Measurements from ENCODE around the gene ERAS.

DNA sequence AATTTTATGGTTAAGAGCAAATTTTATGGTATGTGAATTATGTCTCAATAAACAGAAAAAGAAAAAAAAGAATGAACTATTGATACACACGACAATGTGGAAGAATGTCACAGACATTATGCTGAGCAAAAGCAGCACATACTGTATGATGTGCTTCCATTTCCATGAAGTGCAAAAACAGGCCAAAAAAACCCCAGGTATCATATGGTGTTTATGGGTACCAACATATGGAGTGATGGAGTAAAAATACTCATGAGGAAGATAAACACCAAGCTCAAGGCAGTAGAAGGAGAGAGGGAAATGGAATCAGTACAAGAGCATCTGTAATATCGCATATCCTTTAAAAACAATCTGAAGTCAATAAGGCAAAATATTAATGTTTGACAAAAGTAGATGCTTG lies 44.1 kb upstream of the ERAS start:
- TF ChIP-seq, protein P1, sequence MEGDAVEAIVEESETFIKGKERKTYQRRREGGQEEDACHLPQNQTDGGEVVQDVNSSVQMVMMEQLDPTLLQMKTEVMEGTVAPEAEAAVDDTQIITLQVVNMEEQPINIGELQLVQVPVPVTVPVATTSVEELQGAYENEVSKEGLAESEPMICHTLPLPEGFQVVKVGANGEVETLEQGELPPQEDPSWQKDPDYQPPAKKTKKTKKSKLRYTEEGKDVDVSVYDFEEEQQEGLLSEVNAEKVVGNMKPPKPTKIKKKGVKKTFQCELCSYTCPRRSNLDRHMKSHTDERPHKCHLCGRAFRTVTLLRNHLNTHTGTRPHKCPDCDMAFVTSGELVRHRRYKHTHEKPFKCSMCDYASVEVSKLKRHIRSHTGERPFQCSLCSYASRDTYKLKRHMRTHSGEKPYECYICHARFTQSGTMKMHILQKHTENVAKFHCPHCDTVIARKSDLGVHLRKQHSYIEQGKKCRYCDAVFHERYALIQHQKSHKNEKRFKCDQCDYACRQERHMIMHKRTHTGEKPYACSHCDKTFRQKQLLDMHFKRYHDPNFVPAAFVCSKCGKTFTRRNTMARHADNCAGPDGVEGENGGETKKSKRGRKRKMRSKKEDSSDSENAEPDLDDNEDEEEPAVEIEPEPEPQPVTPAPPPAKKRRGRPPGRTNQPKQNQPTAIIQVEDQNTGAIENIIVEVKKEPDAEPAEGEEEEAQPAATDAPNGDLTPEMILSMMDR (IDR thresholded peaks at IDR 0.05; ENCODE audit: low read depth, low read length): no peak
- TF ChIP-seq POLR2A (IDR thresholded peaks at IDR 0.05; ENCODE audit: extremely low read depth, insufficient read length) (no peak), MYC (IDR thresholded peaks at IDR 0.05; ENCODE audit: low read depth, low read length) (no peak)
- TF ChIP-seq, protein P2, sequence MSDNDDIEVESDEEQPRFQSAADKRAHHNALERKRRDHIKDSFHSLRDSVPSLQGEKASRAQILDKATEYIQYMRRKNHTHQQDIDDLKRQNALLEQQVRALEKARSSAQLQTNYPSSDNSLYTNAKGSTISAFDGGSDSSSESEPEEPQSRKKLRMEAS (IDR thresholded peaks at IDR 0.05; ENCODE audit: low read depth, low read length): no peak
